ENCODE measurements around the gene TEX26. TPM values are rescaled to one million over a fixed set of nuclear protein-coding genes. Genes with fewer than 3 reads are reported as not detected.

The TEX26 gene
- total and polyA plus RNA-seq, 10 of the 15 experiments (the other 5 are each of a cell fraction or from before 2014, with no cell fraction given): not detected

DNA sequence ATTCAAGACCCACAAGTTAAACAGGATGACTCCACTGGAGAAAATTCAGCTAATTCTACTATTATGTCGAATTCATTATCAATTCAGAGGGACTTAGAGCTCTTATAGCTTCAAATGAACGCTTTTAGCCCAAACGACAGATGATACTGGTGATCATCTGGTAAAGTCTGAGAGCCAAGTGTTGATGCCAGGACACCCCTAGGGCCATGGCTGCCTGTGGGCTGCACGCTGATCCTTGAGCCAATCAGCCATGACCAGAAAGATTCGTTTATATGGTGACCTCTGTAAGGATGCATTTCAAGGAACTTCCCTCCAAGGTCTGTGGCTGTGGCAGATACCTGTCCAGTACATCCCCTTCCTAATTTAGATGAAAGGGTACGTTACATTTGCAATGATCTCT, 15.5 kb upstream of the TEX26 start:
- ATAC-seq (no peak), FAIRE-seq (no peak), DNase-seq (ENCODE audit: low read depth, low spot score) (no peak)
- TF ChIP-seq ZBTB11 (CRISPR knock-in tag; IDR thresholded peaks at IDR 0.05): no peak
- TF ChIP-seq ZNF384 (IDR thresholded peaks at IDR 0.05; ENCODE audit: borderline replicate concordance, low read depth, low read length): no peak
- TF ChIP-seq BCL11A (IDR thresholded peaks at IDR 0.05; ENCODE audit: low read depth, low read length): no peak
- TF ChIP-seq CTCF (IDR thresholded peaks at IDR 0.05 in 2 of 3, conservative IDR thresholded peaks at IDR 0.05 in 1 of 3; ENCODE audit: control insufficient read depth in 2 of 3, extremely low read depth in 1 of 3, insufficient read depth in 1 of 3, low read depth in 3 of 3, low read length in 3 of 3): no peak
- TF ChIP-seq MYB (IDR thresholded peaks at IDR 0.05; ENCODE audit: borderline replicate concordance, low read depth, low read length): no peak
- no peak for TF ChIP-seq SIX5 (IDR thresholded peaks at IDR 0.05; ENCODE audit: low read depth, low read length, severe bottlenecking)
- in situ Hi-C loops (cut with MboI) (no loop called here), intact Hi-C loops (cut with micrococcal nuclease; ENCODE audit: unreplicated experiment) (no loop called here)
- Histone ChIP-seq H3K9me3 (replicated peaks; ENCODE audit: control insufficient read depth, insufficient read depth, low read length) (no peaks in the 10 kb centered on the region), H3K27ac (ENCODE audit: control insufficient read depth, insufficient read depth) (no peak overlapping the region), H3K79me2 (ENCODE audit: control insufficient read depth, insufficient read depth, low read length) (no peaks in the 10 kb centered on the region), H2AFZ (ENCODE audit: control insufficient read depth, low read depth, low read length) (no peak overlapping the region), H3K4me1 (ENCODE audit: control insufficient read depth, insufficient read depth, low read length) (no peaks in the 10 kb centered on the region), H3K27me3 (replicated peaks in 1 of 2; ENCODE audit: control insufficient read depth in 2 of 2, insufficient read depth in 2 of 2, low read length in 1 of 2) (no peaks in the 10 kb centered on the region; a peak in 2 of 4 replicates), H3K36me3 (ENCODE audit: control insufficient read depth in 2 of 2, insufficient read depth in 2 of 2, low read length in 1 of 2) (no peaks in the 10 kb centered on the region), H3K4me2 (ENCODE audit: control insufficient read depth, insufficient read depth) (no peak overlapping the region), H3K9ac (ENCODE audit: control insufficient read depth, insufficient read depth, low read length) (no peak overlapping the region), H3K4me3 (no peak overlapping the region), H4K20me1 (ENCODE audit: control insufficient read depth, insufficient read depth) (no peaks in the 10 kb centered on the region)
- SMC1A ChIA-PET (ENCODE audit: uncharacterized antibody, unreplicated experiment): no interaction called here
- WGBS (ENCODE audit: insufficient coverage, insufficient replicate concordance, low lambda C conversion rate, missing lambda C conversion rate): 32% methylated on average over 6 of the region's 6 CpGs
- POLR2A ChIA-PET: no interaction called here
- CTCF ChIA-PET: interaction anchor here (1.1 kb wide), 1 partner anchor 128 kb away, joined by 4 read pairs; no protein-coding TSS in a partner anchor
- RAD21 ChIA-PET (ENCODE audit: unreplicated experiment): no interaction called here
- no TSS peak for BruUV-seq (replicated peaks)

Measured in GM12878 (cell line).